Ecto neural progenitor cell (in vitro differentiated cells): ENCODE data around the gene P2RY2.
A peak's percentile ranks its signal among the peaks of the same experiment; 100 is the strongest.
"Not testable (repeated sequence)": the region's sequence is repeated elsewhere in the genome, so short reads cannot be mapped to it uniquely, and the experiment has no call there.

Experiments used
- DNase-seq: peaks from one replicate; pipeline ENCODE4 v3.0.0-alpha.2; 2018; ENCODE audit warnings: low spot score

P2RY2 gene

DNA sequence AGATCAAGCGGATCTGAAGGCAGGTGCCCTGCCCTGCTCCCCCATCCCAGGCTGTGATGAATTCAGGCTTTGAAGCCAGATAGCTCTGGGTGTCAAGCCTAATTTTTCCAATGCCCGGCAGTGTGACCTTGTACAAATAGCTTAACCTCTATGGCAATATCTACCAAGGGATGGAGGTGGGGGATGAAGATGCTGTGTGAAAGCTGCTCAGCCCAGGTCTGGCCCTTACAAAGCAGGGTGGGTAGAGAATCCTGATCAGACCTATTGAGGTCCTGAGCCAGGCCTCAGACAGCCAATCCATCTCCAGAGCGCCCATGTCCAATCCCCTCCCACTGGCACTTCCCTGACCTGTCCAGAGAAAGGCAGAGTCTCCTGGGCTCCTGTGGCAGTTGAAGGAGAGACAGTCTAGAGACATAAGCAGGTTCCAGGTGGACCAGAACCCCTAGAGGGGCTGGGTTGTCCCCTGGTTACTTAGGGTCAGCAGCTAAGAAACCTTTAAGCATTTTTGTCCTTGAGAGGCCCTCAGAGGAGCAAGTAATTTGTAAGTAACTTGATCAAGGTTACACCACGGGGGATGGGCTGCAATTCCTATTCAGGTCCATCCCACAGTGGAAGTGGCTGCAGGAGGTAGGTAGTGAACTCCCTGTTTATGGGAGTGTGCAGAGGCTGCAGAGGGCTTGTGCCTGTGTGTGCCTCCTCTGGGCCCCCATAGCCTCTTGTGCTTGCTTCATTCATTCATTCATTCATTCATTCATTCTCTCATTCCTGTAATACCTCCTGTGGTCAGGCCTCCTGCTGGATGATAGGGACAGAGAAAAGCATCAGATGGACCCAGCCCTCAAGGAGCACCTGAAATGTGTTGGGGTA, 10.4 kb downstream of the P2RY2 start:
- no peak for DNase-seq

GRCh38 chr11:73229321-73229895, 11.3 kb downstream of the P2RY2 start:
- DNase-seq: no peak

DNA sequence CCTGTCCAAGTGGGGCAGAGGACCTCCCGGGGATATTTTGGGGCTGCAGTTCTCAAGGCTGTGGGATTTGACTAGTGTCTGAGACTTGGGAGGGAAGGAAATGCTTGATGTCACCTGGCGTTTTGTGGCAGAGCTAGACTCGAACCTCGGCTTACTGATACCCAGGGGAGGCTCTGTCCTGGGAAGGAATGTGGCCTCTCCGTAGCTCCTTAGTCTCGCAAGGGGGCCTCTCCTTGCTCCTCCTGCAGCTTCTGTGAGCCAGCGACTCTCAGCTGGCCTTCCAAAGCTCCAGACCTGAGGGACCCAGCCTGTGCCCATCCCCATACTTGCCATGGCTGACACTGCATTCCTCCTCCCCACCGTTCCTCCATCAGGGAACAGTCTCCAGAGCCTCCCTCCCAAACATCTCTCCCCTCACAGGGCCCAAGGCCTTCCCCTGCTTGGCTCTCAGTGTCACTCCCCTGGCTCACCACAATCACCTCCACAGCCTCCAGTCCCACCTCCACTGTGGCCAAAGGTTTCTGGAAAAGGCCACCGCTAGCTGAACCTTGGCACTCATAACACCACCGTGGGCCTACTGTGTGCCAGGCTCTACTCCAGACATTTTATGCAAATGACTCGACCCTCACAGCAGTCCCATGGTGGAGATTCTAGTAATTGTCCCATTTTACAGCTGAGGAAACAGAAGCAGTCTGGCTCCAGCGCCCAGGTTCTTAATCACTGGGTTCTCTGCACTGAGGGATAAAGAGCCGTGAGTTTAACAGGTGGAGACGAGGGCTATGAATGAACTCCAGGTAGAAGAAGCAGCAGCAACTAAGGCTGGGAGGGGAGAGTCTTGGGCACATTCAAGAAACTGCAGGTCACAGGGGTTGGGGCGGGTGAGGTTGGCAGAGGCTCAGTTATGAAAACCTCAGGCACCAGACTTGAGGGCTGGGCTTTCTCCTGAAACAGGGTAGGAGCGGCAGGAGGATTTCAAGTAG, 12.1 kb downstream of the P2RY2 start:
- DNase-seq: no peak

- no peak for DNase-seq
Measured at GRCh38 chr11:73230931-73231330, 12.8 kb downstream of the P2RY2 start.

DNA sequence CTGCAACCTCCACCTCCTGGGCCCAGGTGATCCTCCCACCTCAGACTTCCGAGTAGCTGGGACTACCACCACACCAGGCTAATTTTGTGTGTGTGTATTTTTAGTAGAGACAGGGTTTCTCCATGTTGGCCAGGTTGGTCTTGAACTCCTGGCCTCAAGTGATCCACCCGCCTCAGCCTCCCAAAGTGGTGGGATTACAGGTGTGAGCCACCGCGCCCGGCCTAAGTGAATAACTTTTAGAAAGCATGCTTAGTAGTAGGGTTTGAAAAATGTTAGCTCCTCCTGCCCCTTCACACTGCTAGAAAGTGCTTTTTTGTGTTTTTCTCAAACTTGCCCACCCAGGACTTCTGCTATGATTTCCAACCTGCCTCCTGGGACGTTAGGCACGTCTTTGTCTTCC, 14.4 kb downstream of the P2RY2 start:
- DNase-seq: not testable (repeated sequence)

GRCh38 chr11:73233211-73233610, 15.1 kb downstream of the P2RY2 start:
- DNase-seq: no peak

DNA sequence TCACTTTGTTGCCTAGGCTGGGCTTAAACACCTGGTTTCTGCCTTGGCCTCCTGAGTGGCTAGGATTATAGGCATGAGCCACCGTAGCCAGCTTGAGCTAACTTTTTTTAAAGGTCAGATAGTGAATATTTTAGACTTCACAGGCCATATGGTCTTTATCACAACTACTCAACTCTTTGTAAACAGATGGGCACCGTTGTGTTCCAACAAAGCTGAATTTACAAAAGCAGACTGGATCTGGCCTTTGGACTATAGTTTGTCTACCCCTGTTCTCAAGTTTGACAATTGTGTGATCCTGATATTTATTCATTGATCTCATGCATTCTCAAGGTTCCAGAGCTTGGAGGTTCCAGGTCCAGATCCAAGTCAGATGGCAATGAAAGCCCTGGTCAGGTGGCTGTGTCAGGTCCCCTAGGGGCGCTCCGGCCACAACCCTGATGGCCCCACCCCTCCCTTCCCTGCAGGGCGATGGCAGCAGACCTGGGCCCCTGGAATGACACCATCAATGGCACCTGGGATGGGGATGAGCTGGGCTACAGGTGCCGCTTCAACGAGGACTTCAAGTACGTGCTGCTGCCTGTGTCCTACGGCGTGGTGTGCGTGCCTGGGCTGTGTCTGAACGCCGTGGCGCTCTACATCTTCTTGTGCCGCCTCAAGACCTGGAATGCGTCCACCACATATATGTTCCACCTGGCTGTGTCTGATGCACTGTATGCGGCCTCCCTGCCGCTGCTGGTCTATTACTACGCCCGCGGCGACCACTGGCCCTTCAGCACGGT, 15.8 kb downstream of the P2RY2 start:
- no peak for DNase-seq

DNA sequence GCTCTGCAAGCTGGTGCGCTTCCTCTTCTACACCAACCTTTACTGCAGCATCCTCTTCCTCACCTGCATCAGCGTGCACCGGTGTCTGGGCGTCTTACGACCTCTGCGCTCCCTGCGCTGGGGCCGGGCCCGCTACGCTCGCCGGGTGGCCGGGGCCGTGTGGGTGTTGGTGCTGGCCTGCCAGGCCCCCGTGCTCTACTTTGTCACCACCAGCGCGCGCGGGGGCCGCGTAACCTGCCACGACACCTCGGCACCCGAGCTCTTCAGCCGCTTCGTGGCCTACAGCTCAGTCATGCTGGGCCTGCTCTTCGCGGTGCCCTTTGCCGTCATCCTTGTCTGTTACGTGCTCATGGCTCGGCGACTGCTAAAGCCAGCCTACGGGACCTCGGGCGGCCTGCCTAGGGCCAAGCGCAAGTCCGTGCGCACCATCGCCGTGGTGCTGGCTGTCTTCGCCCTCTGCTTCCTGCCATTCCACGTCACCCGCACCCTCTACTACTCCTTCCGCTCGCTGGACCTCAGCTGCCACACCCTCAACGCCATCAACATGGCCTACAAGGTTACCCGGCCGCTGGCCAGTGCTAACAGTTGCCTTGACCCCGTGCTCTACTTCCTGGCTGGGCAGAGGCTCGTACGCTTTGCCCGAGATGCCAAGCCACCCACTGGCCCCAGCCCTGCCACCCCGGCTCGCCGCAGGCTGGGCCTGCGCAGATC, 16.5 kb downstream of the P2RY2 start:
- DNase-seq: no peak

GRCh38 chr11:73235236-73235786, 17.2 kb downstream of the P2RY2 start:
- no peak for DNase-seq

DNA sequence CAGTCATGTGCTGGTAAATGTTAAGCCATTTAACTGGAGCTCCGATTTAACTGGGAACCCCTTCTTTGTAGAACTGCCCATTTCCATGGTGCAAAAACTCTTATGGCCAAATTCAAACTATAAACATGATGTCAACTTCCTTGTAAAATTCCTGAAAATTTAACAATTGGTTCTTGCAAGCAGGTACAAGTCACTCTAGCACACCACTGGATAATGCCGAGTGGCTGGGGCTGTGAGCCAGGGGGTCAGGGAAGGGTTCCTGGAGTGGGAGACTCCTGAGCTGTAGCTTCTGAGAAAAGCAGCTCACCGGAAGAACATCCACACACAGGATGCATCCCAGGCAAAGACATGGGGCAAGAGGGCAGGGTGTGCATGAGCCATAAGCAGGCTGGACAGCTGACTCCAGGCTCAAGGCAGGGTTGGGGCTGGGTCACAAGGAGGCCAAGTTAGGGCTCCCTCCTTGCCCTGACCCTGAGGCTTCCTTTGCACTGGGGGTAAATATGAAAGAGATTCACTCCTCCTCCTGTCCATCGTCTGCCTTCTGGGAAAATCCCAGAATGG, 18.2 kb downstream of the P2RY2 start:
- DNase-seq: no peak

DNA sequence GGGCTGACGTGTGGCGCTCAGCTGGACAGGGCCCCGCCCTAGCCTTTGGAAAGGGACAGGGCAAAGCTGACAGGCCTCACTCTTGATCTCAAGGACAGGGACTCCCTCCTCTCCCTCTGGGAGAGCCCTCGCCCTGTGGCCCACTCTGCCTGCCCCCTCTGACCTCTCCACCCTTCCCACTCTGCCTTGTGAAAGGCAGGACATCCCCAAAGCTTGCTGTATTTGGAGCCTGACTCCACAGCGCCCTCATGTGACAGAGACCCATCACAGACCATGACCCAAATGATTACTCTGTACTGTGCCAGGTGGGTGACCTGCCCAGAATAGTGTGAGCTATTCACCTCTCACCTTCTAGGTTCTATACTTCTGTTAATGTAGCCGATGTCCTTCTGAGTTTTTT, 18.8 kb downstream of the P2RY2 start:
- DNase-seq: peak; percentile 71

GRCh38 chr11:73237471-73238290, 19.6 kb downstream of the P2RY2 start:
- DNase-seq: no peak

GRCh38 chr11:73239111-73239521, 21.0 kb downstream of the P2RY2 start:
- DNase-seq: no peak

DNA sequence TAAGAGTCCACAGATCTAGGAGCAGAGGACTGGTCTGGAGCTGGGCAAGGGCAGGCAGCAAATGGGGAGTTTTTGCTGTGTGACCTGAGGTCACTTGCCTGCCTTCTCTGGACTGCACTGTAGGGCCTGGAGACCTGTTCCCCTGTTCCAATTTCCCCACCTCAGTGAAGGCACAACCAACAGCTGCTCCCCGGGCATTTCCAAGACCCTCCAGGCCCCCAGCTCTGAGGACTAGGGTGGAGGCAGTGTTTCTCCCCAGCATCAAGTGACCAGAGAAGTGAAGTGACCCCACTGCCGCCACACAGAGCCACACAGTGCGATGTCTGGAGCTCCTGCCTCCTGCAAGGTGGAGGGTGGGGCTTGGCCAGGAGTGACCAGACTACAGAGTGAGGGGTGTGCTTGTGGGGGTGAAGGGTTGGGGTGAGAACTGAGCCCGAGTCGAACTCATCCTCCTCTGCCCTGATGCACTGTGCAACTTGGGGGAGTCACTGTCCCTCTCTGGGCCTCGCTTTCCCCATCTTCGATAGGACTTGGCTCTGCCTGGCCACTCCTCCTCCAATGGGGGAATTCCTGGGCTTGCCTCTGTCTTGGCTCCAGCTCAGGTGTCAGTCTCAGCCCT, 21.6 kb downstream of the P2RY2 start:
- no peak for DNase-seq

DNA sequence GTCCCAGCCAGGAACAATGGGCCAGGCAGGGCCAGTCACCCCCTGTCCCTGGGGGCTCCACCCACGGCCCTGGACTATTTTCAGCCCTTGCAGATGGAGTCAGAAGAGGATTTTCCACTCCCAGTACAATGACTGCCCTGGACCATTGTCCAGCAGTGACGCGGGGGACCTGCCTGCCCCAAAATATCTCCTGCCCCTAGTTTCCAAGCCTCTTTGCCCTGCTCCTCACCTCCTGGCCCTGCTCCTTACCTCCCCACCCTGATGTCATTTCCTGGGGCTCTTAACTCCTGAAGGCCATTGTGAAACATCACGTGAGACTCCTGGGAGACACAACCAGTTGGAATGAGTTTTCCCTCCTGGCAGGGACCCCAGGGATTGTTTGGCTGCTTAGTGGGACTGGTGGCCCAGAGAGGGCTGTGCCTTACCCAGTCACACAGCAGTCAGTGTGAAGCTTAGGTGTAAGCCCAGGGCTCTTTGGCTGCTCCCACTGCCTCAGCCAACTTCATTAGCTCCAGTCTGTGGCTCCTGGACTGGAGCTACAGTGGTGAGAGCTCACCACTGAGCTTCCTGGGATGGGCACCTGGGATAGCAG, 22.2 kb downstream of the P2RY2 start:
- no peak for DNase-seq

DNA sequence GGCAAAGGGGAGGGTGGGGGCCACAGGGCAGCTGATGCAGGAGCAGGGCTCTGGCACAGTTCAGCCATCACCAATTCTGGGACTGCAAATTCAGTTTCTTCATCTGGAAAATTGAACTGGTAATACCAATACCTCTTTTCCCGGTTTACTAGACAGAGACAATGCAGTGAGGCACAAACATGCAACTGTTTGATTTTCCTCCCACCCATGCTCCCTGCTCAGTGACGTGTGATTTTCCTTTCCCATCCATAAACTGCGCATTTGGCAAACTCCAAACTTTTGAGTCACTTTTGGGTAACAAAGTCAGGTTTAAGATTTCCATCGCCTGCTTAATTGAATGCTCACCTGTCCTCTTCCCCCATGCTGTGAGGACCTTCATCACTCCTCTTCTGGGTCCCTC, 23.2 kb downstream of the P2RY2 start:
- DNase-seq: no peak

GRCh38 chr11:73242251-73243092, 24.4 kb downstream of the P2RY2 start:
- DNase-seq: peak; percentile 91

DNA sequence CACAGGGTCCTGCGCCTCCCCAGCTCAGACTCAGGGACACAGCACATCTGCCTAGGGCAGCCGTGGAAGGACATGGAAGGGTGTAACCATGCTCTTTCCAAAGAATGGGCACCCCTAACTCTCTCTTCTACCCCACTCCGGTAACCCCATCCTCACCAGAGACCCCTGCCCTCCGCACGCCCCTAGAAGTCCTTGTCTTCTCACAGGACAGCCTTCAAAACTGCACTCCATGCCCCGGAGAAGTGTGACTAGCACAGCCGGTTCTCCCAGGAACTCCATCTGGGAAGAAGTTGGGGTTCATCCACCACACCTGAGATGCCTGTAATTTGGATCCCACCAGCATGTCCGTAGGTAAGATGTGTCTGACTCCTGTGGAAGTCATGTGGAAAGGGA, 25.0 kb downstream of the P2RY2 start:
- no peak for DNase-seq
